ENCODE measurements around the gene CNOT4. TPM values are rescaled to one million over a fixed set of nuclear protein-coding genes. Genes with fewer than 3 reads are reported as not detected.

The CNOT4 gene
- total and polyA plus RNA-seq, 10 of the 15 experiments (the other 5 are each of a cell fraction or from before 2014, with no cell fraction given): 9.4 to 29.6 (median 16.6) TPM

DNA sequence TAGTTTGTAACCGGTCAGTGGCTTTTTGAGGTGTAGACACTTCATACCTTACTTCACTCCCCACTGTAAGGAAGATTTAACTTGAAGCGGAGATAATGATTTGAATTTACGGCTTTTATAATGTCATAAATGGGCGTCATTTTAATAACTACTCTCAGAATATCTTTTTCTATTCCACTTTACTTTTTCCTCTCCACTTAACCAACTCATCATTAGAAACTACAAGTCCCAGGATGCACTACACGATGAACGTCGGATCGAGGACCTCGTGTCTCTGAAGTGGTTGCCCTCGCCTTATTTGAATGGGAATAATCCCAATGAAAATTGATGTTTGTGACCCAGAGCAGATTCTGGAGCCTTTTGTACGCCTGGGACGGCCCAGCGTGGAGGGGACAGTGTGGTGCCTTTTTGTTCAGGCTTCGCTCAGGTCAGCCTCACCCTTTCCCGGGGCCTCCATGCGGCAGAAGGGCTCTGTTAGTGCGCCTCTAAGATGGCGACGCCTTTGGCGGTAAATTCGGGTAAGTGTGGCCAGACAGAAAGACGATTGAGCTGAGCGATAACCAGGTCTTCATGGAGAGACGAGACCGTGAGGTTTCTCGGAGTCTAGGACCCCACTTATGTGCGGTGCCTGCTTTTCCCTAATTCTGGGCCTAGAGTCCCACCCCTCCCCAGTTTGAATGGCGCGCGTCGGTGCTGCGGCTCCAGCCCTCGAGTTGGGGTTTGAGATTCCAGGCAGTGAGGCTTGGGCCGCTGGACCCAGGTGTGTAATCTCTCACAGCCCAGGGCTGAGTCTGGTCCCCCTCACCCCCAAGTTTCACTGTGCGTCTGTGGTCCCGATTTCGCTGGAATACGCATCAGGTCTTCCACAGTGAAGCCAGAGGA lies 47.8 kb upstream of the CNOT4 start, which contains the start of gene NUP205 (continued):
- TF ChIP-seq, protein P1, sequence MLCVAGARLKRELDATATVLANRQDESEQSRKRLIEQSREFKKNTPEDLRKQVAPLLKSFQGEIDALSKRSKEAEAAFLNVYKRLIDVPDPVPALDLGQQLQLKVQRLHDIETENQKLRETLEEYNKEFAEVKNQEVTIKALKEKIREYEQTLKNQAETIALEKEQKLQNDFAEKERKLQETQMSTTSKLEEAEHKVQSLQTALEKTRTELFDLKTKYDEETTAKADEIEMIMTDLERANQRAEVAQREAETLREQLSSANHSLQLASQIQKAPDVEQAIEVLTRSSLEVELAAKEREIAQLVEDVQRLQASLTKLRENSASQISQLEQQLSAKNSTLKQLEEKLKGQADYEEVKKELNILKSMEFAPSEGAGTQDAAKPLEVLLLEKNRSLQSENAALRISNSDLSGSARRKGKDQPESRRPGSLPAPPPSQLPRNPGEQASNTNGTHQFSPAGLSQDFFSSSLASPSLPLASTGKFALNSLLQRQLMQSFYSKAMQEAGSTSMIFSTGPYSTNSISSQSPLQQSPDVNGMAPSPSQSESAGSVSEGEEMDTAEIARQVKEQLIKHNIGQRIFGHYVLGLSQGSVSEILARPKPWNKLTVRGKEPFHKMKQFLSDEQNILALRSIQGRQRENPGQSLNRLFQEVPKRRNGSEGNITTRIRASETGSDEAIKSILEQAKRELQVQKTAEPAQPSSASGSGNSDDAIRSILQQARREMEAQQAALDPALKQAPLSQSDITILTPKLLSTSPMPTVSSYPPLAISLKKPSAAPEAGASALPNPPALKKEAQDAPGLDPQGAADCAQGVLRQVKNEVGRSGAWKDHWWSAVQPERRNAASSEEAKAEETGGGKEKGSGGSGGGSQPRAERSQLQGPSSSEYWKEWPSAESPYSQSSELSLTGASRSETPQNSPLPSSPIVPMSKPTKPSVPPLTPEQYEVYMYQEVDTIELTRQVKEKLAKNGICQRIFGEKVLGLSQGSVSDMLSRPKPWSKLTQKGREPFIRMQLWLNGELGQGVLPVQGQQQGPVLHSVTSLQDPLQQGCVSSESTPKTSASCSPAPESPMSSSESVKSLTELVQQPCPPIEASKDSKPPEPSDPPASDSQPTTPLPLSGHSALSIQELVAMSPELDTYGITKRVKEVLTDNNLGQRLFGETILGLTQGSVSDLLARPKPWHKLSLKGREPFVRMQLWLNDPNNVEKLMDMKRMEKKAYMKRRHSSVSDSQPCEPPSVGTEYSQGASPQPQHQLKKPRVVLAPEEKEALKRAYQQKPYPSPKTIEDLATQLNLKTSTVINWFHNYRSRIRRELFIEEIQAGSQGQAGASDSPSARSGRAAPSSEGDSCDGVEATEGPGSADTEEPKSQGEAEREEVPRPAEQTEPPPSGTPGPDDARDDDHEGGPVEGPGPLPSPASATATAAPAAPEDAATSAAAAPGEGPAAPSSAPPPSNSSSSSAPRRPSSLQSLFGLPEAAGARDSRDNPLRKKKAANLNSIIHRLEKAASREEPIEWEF (IDR thresholded peaks at IDR 0.05; ENCODE audit: insufficient replicate concordance, low read depth, low read length): no peak
- TF ChIP-seq JUND (IDR thresholded peaks at IDR 0.05; ENCODE audit: low read depth, low read length) (no peak), MEF2A (IDR thresholded peaks at IDR 0.05; ENCODE audit: insufficient read depth, low read depth, low read length) (no peak), NFIC (IDR thresholded peaks at IDR 0.05; ENCODE audit: low read depth, low read length) (no peak; the same call in 1 of the 2 replicates), IRF5 (IDR thresholded peaks at IDR 0.05; ENCODE audit: borderline replicate concordance) (peak; percentile 97), MTA2 (IDR thresholded peaks at IDR 0.05; ENCODE audit: low read depth) (0 out of 2 replicates have a peak, but pooled peaks have one; percentile 12), ZNF622 (IDR thresholded peaks at IDR 0.05) (no peak), TARDBP (IDR thresholded peaks at IDR 0.05; ENCODE audit: borderline replicate concordance) (no peak), SREBF1 (IDR thresholded peaks at IDR 0.05; ENCODE audit: low read length) (peak; percentile 78), KAT2A (conservative IDR thresholded peaks at IDR 0.05; ENCODE audit: control insufficient read depth, low read depth, low read length) (no peak), NR2F1 (conservative IDR thresholded peaks at IDR 0.05) (no peak), RELB (IDR thresholded peaks at IDR 0.05; ENCODE audit: low read depth) (peak; percentile 86; the same call in 1 of the 2 replicates), MYC (IDR thresholded peaks at IDR 0.05; ENCODE audit: insufficient read depth, insufficient read length, insufficient replicate concordance, low read length, severe bottlenecking) (peak; percentile 73), GABPA (IDR thresholded peaks at IDR 0.05; ENCODE audit: low read depth) (no peak), NR2C2 (IDR thresholded peaks at IDR 0.05; ENCODE audit: borderline replicate concordance, control insufficient read depth, insufficient read length, low read depth) (no peak)
- TF ChIP-seq, protein P2, sequence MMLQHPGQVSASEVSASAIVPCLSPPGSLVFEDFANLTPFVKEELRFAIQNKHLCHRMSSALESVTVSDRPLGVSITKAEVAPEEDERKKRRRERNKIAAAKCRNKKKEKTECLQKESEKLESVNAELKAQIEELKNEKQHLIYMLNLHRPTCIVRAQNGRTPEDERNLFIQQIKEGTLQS (IDR thresholded peaks at IDR 0.05; ENCODE audit: borderline replicate concordance, extremely low read depth, low read depth, low read length): no peak
- TF ChIP-seq, protein P3, sequence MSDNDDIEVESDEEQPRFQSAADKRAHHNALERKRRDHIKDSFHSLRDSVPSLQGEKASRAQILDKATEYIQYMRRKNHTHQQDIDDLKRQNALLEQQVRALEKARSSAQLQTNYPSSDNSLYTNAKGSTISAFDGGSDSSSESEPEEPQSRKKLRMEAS (IDR thresholded peaks at IDR 0.05; ENCODE audit: low read depth, low read length): peak; percentile 83

Data from GM12878 (cell line).